GM18907 (cell line): ENCODE results near the gene ZDHHC14.

Experiments
- ATAC-seq: cut with Tn5 transposase; IDR thresholded peaks from one replicate; pipeline ENCODE4 v1.9.1; 2021; ENCODE audit warnings: mild to moderate bottlenecking, moderate library complexity; ENCODE audit not compliant: unreplicated experiment

ZDHHC14 gene

DNA sequence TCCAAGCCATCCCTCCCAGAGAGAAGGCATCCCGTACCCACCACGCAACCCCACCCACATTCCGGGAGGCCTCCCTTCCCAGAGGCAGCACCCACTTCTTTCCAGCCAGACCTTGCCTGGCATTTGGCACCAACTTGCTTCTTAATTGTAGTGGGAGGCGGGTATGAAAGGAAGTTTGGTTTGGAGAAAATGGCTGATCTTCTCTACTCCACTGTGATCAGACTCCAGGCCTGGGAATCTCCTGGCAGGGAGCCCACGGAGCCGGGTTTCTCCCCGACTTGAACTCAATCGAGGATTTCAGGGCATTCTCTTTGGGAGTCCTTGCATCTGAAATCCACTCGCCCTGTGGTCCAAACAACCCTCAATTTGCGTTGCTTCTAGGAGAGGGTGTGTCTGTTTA is 107.1 kb downstream of the ZDHHC14 start:
- no peak for ATAC-seq

DNA sequence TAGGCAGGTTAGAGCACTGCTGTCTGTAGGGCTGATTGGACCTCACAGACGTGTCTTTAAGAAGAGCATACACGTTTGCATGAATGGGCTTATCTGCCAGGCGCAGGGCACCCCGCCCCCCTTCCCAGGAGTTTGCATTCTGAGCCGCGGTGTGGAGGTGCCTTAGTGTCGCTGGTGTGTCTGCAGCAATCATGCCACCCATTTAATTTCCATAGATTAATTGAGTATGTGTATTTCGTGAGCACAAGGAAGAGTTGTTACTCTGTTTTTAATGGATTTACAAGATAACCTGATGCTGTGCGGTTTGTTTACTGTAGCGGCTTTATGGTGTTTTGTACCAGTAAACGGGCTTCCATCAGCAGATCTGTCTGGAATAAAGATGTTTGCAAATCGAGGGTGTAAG is 107.7 kb downstream of the ZDHHC14 start:
- no peak for ATAC-seq

GRCh38 chr6:157490611-157491269 is 109.8 kb downstream of the ZDHHC14 start:
- no peak for ATAC-seq

- no peak for ATAC-seq
Measured at GRCh38 chr6:157491571-157492232, 110.7 kb downstream of the ZDHHC14 start.

- no peak for ATAC-seq
Measured at GRCh38 chr6:157492249-157492648, 111.3 kb downstream of the ZDHHC14 start.

GRCh38 chr6:157492741-157493140 is 111.8 kb downstream of the ZDHHC14 start:
- no peak for ATAC-seq

DNA sequence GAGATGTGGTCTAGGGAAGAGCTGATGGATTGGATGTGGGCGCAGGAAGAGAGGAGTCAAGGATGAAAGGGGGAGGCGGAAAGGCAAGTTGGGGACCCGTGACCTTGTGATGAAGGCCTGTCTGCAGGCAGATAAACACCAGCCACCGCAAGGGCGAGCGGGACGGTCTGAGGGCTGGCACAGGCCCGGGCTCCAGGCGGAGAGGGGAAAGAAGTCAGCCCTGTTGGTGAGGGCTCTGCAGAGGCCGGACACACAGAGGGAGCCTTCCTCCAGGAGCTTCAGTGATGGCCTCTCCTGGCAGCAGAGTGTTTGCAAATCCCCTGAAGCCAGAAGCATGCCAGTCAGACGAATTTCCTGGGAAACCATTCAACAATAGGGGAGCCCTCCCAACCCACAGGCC is 112.2 kb downstream of the ZDHHC14 start:
- ATAC-seq, result no peak

- ATAC-seq, result no peak
Measured at GRCh38 chr6:157493576-157493975, 112.6 kb downstream of the ZDHHC14 start.

GRCh38 chr6:157494132-157494710 is 113.2 kb downstream of the ZDHHC14 start:
- ATAC-seq, result no peak

DNA sequence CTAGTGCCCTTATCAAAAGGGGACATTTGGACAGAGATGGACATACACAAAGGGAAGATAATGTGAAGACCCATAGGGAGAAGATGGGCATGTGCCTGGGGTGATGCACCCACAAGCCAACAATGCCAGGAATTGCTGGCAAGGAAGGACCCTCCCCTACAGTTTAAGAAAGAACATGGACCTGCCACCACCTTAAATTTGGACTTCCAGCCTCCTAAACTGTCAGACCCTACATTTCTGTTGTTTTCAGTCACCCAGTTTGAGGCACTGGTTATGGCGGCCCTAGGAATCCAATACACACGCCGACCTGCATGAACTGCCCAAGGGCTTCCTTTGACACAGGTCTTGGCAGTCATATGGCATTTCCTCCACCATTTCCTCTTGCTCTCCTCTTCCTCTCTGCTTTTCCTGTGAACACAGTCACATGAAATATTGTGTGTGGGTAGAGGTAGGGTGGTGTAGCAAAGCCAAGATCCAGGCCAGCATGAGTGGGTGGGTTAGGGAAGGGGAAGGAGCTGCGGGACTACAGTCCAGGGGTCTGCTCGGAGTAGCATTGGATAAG is 115.6 kb downstream of the ZDHHC14 start:
- ATAC-seq, result no peak

- no peak for ATAC-seq
Measured at GRCh38 chr6:157497579-157497978, 116.6 kb downstream of the ZDHHC14 start.

DNA sequence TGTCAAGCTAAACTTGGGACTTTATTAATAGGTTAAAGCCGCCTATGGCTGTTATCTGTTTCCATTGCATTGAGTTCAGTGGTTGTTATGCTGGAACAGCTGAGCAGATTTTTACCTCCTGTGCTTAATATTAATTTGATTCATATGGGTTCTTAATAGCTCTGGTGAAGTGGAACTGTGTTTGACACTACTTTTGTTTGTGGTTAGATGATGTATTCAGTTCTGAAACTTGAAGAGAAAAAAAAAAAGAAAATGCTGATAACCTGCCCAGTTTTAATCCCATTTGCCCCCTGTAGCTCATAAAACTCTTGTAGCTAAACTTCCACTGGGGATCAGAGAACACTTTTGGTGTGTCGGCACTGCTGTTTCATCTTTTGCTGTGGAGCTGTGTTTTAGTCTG is 117.8 kb downstream of the ZDHHC14 start:
- no peak for ATAC-seq

GRCh38 chr6:157500022-157500421 is 119.0 kb downstream of the ZDHHC14 start:
- ATAC-seq, result no peak

GRCh38 chr6:157503018-157503747 is 122.2 kb downstream of the ZDHHC14 start:
- no peak for ATAC-seq

- no peak for ATAC-seq
Measured at GRCh38 chr6:157505912-157506491, 125.0 kb downstream of the ZDHHC14 start.

DNA sequence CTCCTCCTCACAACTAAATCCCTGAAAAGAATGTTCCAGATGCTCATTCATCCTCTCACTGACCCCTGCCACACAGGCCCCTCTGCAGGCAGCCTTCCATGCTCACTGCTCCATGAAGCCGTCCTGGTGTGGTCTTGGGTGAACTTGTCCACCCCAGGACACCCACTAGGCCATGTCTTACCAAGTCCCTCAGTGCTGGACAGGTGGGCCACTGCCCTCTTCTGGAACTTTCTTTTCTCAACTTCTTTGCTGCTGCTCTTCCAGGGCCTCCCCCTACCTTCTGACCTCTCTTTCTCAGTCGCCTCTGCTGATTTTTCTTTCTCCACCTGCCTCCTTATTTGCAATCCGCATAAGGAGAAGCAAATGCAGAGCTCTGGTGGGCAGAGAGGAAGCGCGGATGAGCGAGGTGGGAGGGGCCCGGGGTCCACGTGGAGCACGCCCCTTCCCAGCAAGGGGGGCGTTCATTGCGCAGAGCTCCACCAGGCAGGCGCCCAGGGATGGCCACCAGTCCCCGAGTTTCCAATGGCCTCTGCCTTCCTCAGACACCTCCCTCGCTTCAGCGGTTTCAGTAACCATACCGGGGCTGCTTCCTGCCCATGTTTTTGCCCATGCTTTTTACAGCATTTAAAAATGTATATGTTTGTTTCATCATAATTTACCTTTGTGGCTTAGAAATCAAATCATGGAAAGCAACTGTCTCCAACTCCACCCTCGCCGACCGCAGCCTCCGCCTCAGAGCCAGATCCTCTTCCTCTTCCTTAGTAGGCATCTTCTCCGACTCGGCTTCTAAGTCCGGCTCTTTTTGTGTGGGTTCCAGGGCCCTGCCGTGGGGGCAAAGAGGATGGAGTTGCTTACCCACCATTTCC is 129.6 kb downstream of the ZDHHC14 start:
- ATAC-seq, result no peak

GRCh38 chr6:157511682-157512381 is 130.8 kb downstream of the ZDHHC14 start:
- no peak for ATAC-seq

DNA sequence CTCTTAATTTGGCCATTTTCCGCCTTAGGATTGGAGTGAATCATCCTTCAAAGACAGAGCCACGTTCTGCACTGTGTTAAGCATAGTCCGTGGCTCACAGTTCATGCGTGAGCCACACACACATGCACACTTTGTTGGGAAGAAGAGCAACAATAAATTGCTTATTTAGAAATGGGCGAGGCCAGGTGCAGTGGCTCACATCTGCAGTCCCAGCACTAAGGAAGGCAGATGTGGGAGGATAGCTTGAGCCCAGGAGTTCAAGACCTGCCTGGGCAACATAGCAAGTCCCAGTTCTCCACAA is 131.3 kb downstream of the ZDHHC14 start:
- ATAC-seq, result no peak

GRCh38 chr6:157513004-157513603 is 132.1 kb downstream of the ZDHHC14 start:
- ATAC-seq, result no peak
